Stimulated activated CD4-positive, alpha-beta T cell treated with anti-CD3 and anti-CD28 coated beads, Interleukin-4, amount 100 ng/mL, for 1 hour (primary cell): Measurements from ENCODE around the gene TRIM77.
"Not testable (repeated sequence)": the region's sequence is repeated elsewhere in the genome, so short reads cannot be mapped to it uniquely, and the experiment has no call there.

Experiments
- DNase-seq: peaks from one replicate; pipeline ENCODE4 v3.0.0-alpha.2; 2020

The TRIM77 gene, protein sequence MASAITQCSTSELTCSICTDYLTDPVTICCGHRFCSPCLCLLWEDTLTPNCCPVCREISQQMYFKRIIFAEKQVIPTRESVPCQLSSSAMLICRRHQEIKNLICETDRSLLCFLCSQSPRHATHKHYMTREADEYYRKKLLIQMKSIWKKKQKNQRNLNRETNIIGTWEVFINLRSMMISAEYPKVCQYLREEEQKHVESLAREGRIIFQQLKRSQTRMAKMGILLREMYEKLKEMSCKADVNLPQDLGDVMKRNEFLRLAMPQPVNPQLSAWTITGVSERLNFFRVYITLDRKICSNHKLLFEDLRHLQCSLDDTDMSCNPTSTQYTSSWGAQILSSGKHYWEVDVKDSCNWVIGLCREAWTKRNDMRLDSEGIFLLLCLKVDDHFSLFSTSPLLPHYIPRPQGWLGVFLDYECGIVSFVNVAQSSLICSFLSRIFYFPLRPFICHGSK

DNA sequence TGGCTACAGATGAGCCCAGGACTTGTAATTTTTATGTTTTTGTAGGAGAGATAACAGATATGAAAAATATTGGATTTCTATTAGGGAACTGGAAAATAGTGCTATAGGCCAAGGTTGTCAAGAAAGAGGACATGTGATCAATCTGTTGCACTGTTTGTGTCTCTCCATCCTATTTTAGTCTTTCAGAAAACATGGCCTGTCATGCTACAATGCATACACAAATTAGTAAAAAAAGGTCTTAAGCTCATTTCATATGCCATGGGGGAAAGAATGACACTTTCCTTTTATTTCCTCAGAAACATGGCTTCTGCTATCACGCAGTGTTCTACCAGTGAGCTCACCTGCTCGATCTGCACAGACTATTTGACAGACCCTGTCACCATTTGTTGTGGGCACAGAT lies at the start of gene TRIM77:
TRIM77 (plus strand) TSS at position 301 of the 400 bp plus-strand sequence; CDS start at position 301, 0 bp downstream.
- DNase-seq, result not testable (repeated sequence)

DNA sequence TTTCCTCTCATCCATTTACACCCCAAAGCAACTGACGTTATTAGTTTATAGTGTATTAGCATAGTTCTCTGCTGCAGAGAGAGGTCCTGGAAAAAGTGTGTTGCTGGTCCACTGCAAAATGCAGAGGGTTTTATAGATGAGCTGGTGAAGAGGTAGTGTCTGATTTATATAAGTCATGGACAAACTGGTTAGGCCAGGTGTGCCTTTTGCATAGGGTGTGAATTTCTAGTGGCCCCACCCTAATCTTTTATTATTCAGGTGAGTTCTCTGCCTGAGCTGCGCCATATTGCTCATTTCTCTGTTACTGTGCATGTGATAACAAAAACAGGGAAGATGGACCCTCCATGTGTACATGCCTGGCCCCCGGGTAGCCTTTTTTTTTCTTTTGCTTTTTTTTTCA lies 43.1 kb upstream of the TRIM77 start:
- DNase-seq, result no peak

DNA sequence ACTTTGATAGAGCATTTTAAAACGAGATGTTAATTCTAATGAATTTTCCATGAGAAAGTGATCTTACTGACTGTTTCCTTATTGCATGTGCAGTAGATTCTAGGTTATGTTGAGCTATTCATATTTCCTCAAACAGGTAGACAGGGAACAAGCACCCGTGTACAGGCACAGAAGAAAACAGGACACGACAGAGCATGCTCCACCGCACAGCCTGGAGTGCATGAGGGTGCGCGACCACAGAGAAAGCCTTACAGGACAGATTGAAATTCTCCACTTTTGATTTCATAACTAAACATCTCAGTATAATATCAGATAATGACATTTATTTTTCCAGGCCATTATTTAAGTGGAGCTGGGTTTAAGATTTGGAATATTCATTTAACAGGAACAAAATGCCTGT lies 41.9 kb upstream of the TRIM77 start:
- DNase-seq, result not testable (repeated sequence)

DNA sequence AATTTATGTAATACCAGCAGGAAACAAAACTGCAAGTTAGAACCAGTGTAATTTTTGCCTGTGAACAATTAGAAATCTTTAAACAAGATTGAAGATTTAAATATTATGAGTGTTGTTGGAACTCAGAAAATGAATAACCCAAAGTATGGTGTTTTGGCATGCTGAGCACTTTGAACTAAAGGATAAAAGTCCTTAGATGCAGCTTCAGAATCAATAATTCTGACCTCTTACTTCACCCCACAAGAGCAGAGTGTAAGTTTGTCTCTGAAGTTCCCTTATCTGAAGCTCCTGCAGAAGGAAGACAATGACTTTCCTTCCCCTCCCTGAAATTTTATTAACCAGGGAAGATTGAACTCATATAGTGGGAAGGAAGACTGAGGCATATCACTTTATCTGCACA lies 40.5 kb upstream of the TRIM77 start:
- DNase-seq, result not testable (repeated sequence)

DNA sequence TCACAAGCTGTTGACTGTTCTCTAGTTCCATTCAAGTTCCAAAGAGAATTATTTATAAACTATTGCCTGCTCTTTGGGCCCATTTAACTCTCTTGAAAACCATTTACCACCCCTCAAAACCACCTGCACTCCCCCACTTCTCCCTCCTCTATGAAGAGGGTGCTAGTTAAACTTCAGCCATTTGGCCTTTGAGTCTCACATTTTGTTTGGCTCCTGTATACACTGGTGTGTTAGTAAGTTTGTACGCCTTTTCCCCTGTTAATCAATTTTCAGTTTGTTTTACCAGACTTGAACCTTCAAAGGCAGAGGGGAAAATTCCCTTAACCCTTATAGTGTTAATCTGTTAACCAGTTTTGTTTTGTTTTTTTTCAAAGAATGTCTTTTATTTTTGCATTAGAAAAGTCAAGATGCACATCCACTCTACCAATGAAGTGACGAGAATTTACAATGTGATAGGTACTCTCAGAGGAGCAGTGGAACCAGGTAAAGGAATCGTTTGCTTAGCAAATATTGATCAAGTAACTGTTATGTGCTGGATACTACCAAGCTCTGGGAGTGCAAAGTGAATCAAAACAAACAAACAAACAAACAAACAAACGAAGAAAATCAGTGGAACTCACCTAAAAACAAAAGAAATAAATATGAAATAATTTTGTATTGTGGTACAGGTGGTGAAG lies 40.0 kb upstream of the TRIM77 start:
- not testable (repeated sequence) for DNase-seq

DNA sequence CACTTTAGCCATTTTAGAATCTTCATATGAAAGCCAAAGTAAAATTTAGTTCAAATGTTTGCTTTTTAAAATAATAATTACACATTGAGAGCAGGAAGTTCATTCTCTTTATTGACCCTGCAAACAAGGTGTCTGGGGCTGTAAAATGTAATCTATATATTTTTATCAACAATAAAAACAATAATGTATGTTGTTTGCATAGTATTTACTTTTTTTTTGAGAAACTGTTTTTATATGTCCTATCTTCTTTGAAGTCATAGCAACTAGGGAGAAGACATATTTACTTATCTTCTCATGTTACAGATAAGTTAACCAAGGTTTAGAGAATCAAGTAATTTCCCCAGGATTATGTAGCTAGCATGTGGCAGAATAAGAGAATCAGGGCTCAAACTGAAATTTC lies 37.6 kb upstream of the TRIM77 start:
- DNase-seq, result not testable (repeated sequence)

DNA sequence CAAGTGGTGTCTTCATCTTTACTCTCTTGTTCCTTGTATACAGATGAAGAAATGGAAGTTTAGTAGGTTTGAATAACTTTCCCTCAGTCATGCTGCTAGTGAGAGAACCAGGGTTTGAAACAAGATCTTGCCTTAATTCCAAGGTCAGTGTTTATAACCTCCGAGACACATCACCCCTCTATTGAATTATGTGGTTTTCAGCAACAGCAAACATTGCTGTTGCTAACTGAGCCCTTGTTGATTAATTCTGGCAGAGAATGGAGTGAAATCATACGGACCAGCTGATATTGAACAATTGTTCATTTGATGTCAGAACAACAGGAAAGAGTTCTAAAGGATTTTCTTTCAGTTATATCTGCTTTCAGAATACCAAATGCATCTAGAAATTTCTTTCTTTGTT lies 36.7 kb upstream of the TRIM77 start:
- DNase-seq, result not testable (repeated sequence)

DNA sequence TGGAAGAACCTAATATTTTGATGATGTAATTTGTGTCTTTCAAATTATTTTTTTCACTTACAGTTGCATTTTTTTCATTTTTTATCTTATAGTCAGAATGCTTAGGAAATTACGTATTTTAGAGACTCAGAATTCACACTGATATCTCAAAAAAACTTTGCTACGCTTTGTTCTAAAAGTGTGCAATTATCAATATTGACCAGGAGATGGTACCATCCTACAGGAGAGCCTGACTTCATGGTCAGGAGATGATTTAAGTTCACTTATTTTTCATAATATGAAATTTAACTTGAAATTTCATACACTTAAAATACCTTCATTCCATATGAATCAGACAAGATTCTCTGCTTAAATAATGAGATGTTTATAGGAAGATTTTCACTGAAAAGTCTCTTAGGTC lies 34.7 kb upstream of the TRIM77 start:
- DNase-seq, result not testable (repeated sequence)

DNA sequence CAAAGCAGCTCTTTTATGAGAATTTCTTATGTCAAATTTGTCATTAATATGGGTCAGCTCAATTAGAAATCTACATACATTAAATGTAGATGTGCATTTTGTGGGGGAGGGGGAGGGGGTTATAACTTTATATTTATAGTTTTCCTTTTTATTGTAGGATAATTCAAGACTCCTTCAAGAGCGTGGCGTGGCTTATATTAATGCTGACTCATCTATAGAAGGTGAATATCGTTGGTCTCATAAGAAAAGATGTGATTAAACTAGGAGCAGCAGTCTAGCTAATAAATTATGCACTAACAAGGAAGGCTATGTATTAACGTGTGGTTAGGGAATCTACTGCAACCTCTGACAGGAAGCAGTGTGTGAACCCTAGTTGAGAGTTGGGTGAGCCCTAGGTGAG lies 34.2 kb upstream of the TRIM77 start:
- not testable (repeated sequence) for DNase-seq

DNA sequence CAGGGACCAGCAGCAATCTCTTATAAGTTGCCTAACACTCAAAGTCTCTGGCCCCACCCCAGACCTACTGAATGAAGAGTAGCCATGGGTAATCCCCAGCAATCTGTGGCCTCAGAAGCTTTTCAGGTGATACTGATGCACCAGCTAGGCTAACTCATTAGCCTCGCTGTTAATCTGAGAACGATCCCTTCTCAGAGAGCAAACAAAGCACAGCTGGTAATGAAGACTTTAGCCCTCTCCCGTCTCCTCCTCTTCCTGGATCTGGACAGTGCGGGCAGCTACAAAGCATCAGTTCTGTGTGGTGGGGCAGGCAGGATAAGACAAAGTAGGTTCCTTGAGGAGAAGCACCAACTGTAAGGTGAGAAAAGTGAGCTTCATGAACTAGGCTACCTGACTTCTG lies 3.0 kb upstream of the TRIM77 start:
- not testable (repeated sequence) for DNase-seq

DNA sequence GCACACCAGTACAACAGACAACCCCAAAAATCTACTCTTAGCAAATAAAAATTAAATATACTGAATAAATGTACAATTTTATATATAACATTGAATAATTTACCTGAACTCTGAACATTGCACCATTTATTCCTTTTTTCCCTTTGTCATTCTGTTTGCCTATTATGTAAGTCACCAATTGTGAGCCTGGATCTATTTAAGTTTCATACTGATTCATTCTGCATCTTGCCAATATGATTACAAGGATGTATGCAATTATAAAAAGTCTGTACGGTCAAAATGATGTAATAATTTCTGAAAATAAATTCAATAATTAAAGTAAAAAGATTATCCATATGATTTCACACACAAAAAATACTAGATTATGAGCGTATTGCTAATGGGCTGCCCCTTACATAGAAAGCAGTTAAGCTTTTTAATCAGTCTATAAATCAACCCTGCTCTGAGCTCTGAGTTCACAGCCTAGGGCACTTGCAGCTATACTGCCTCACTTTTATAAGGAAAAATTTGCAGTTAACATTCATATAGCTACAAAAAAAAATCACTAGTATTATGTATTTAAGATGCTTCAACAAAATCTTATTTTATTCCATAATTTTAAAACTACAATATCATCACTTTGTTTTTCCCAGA lies 14.9 kb downstream of the TRIM77 start:
- not testable (repeated sequence) for DNase-seq

DNA sequence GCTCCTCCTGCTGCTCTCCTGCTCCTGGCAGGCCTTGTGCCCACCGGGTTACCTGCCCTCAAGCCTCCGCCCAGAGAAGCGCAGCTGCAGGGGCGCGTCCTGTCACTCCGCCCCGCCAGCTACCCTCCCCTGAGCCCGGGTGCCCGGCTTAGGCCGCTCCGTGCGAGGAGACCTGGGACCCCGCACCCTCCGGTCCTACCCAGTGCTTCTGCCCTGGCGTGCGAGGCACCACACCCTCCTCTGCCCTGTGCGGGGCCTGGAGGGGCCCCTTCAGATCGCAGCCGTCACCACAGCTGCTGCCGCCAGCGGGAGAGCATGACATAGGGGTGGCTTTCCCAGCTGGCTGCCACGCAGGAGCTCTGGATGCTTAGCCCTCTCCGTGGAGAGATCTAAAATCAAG lies 20.1 kb downstream of the TRIM77 start:
- DNase-seq, result not testable (repeated sequence)

DNA sequence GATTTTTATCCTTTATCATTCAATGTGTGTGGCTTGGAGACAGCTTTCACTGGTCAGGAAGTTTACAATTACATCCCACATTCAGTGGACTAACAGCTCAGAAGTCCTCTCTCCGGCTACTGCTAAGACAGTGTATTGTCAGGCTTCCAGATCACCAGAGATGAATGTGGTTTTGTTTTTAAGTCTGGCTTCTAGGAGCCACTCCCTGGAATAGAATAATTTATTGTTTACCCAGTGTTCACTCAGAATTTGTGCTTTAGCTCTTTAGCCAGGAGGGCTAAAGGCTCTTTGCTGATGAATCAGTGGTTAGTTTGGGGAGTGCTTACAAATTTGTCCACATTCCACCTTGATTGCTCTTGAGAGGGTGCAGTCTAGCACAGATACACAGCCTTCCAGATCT lies 26.5 kb downstream of the TRIM77 start:
- no peak for DNase-seq

DNA sequence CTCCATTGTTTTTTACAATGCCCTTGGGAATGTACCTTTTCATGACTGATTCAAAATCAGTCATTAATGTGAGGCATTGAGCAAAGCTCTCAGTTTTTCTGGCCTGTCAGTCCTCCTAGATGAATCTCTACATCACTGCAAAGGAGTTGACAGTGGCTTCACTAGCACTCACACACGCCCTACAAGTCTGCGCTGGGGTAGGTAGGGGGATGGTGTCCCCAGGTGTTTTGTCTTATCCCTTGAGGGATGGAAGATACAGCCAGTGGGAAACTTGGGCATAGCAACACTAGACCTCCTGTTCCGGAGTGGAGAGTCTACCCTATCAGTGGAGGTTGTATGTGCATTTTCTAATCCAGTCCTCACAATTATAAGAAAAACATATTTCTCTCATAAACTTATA lies 27.0 kb downstream of the TRIM77 start:
- DNase-seq, result no peak

DNA sequence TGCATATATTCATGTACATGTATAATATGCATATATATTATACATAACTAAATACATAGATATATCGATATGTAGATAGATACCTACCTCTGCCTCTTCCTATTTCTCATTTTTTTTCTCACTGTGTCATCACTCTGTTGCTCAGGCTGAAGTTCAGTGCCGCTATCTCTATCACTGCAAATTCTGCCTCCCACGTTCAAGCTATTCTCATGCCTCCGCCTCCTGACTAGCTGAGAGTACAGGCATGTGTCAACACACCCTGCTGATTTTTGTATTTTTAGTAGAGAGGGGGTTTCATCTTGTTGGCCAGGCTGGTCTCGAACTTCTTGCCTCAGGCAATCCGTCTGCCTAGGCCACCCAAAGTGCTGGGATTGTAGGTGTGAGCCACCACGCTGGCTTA lies 31.3 kb downstream of the TRIM77 start:
- DNase-seq, result not testable (repeated sequence)

DNA sequence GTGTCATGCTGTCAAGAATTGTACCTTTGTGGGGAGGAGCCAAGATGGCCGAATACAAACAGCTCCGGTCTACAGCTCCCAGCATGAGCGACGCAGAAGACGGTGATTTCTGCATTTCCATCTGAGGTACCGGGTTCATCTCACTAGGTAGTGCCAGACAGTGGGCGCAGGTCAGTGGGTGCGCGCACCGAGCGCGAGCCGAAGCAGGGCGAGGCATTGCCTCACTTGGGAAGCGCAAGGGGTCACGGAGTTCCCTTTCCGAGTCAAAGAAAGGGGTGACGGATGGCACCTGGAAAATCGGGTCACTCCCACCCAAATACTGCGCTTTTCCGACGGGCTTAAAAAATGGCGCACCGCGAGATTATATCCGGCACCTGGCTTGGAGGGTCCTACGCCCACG lies 34.1 kb downstream of the TRIM77 start:
- not testable (repeated sequence) for DNase-seq

DNA sequence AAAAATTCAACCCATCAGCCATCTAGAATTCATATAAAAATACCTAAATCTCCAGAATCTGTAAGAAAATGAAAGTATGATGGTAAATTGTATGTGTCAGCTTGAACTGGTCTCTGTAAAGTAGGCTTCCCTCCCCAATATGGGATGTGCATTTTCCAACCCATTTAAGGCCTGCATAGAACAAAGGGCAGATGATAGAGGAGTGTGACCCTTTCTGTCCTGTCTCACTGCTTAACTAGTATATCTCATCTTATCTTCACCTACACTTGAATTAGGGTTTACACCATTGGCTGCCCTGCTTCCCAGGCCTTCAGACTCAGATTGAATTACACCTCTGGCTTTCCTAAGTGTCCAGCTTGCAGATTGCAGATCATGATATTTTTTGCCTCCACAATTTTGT lies 40.7 kb downstream of the TRIM77 start:
- DNase-seq, result not testable (repeated sequence)
